ENCODE measurements around the gene CALY.
"Not testable (repeated sequence)": the region's sequence is repeated elsewhere in the genome, so short reads cannot be mapped to it uniquely, and the experiment has no call there.

Gene CALY

DNA sequence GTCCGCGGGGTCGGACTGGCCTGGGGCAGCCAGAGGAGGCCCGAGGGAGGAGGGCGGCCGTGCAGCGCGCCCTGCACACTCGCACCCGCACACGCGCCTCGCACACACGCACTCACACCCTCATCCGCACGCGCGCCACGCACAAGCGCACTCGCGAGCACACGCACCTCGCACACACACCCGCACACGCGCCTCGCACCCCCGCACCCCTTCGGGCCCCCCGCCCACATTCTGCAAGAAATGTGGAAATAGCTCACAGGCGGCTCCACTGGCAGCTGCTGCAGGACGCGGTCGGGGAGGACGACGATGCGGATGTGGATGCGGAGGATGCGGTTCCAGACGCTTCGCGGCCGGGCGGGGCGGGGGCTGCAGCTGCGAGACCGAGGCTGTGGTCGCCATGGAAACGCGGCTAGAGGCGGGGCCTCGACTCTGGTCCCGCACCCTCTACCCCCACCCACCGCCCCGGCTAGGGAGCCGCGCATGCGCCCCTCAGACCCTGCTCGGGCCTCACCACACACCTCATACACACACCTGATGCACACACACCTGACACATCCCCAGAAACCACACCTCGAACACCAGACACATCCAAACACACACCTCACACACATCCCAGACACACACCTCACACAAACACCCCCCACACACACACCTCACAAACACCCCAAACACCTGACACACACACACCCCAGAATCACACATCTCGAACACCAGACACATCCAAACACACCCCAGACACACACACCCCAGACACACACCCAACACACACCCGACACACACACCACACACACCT is at the start of gene CALY:
Gene CALY, minus strand, starts transcription at position 320 of the 793 bp plus-strand sequence. CDS start 7,907 bp downstream, outside the sequence.
- DNase-seq: no peak

GRCh38 chr10:133385214-133385613 is 48.5 kb upstream of the CALY start:
- DNase-seq: no peak

GRCh38 chr10:133384071-133384470 is 47.4 kb upstream of the CALY start:
- DNase-seq: no peak

DNA sequence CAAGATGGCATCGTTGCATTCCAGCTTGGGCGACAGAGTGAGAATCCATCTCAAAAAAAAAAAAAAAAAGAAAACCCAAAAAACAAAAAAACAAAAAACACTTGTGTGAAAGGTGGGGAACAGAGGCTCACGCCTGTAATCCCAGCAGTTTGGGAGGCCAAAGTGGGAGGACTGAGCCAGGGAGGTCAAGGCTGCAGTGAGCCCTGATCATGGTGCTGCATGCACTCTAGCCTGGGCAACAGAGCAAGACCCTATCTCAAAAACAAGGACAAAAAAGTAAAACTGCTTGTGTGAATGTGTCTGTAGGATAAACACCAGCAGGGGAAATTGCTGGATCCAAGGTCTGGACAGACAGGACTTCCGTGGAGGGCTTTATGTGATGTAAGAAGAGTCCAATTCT is 46.9 kb upstream of the CALY start:
- no peak for DNase-seq

DNA sequence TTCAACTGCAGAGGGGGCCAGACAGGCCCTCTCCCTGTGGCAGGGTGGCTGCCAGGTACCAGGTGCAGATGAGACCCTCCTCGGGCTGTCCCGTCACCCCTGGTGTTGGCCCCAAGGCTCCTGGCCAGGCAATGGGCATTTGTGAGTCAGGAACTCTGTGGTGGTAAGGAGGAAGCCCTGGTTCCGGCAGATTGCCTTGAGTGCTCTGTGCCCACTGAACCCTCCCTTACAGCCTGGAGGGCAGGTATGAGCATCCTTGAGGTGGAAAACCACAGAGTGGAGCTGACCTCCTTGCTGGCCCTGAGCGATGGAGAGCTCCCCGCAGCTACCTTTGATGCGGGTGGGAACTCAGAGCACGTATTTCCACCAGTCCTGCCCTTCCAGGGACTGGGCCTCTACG is 44.3 kb upstream of the CALY start:
- no peak for DNase-seq

- no peak for DNase-seq
These were observed 43.3 kb upstream of the CALY start for GRCh38 chr10:133379801-133380666.

GRCh38 chr10:133379152-133379800 is 42.6 kb upstream of the CALY start, which contains the start of gene PAOX:
TSS of gene PAOX (plus strand) at chr10:133379262. CDS start at chr10:133379317, 55 bp downstream.
- DNase-seq: peak; percentile 49

GRCh38 chr10:133378251-133379096 is 41.8 kb upstream of the CALY start:
- DNase-seq: peak; percentile 83

GRCh38 chr10:133377818-133378250 is 41.1 kb upstream of the CALY start:
- DNase-seq: no peak

GRCh38 chr10:133377025-133377817 is 40.5 kb upstream of the CALY start:
- DNase-seq: no peak

GRCh38 chr10:133376183-133376582 is 39.5 kb upstream of the CALY start:
- DNase-seq: not testable (repeated sequence)

- DNase-seq: no peak
These were observed 38.8 kb upstream of the CALY start for GRCh38 chr10:133375357-133376115.

GRCh38 chr10:133373174-133374090 is 36.7 kb upstream of the CALY start, which contains the start of gene ECHS1:
TSS of gene ECHS1 (minus strand) at chr10:133373354. CDS start at chr10:133373333, 21 bp downstream.
- DNase-seq: peak; percentile 97

- no peak for DNase-seq
These were observed 35.8 kb upstream of the CALY start for GRCh38 chr10:133372507-133372906.

DNA sequence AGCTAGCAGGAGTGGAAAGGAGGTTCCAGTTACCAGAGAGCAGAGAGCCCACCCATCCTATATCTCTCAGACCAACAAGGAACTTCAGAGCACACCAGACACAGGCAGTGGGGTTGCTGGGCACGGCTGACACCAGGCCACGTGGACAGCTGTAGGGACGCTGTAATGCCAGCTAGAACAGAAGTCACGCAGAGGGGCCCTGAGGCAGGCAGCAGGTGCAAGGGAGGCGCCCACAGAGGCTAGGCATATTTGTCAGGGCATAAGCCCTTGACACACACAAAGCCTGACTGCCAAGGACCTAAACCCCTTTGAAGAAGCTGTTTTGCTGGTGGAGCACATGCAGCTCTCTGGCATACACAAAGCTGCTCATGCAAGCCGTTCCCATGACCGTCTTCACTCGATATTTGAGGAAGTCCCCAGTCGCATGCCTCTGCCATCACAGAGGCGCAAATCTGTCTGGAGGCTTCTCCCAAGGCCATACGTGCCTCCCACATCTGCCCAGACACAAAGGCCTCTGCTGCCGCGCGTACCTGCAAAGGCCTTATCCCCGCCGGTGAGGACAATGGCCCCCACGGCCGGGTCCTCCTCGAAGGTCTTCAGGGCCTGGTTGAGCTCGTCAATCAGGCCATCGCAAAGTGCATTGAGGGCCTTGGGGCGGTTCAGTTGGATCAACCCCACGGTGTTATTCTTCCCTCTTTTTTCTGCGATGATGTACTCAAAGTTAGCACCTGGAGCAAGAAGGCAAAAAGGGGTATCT is 33.5 kb upstream of the CALY start:
- no peak for DNase-seq

DNA sequence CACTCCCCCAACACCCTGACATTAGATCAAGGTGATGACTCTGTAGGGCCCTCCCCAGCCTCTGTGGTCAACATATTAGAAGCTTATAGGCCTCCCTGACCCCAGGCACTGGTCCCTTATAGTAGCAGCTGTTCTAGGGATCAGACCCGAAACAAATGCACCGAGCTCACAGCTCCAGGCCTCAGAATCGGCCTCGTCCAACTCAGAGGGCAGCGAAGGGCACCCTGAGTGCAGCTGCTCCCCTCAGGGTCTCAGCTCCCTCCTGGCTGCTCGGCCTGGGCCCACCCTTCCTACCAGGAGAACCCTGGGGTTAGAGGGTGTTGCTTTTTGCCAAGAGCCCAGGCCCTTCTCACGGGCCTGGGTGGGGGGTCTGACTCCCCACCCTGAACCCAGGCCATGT is 31.5 kb upstream of the CALY start:
- no peak for DNase-seq

GRCh38 chr10:133367461-133367860 is 30.8 kb upstream of the CALY start:
- not testable (repeated sequence) for DNase-seq

DNA sequence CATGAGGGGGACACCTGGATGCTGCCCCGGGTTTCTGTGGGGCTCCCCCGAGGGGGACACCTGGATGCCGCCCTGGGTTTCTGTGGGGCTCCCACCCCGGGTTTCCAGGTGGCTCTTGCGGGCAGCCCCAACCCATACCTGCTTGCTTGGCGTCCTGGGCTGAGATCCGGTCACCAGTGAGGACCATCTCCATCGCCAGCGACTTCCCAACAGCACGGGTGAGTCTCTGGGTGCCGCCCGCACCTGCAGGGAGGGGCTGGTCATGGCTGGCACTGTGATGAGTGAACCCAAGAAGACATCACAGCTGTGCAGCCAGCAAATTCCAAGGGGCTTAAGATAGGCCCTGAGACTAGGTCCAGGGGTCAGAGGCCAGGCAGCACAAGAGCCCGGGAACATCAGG is 30.1 kb upstream of the CALY start:
- no peak for DNase-seq

GRCh38 chr10:133366130-133366478 is 29.4 kb upstream of the CALY start:
- DNase-seq: no peak

All from inflammatory macrophage treated with lipopolysaccharide for 4 hours (primary cell).